ENCODE data around the gene MOB3A.

Gene MOB3A

DNA sequence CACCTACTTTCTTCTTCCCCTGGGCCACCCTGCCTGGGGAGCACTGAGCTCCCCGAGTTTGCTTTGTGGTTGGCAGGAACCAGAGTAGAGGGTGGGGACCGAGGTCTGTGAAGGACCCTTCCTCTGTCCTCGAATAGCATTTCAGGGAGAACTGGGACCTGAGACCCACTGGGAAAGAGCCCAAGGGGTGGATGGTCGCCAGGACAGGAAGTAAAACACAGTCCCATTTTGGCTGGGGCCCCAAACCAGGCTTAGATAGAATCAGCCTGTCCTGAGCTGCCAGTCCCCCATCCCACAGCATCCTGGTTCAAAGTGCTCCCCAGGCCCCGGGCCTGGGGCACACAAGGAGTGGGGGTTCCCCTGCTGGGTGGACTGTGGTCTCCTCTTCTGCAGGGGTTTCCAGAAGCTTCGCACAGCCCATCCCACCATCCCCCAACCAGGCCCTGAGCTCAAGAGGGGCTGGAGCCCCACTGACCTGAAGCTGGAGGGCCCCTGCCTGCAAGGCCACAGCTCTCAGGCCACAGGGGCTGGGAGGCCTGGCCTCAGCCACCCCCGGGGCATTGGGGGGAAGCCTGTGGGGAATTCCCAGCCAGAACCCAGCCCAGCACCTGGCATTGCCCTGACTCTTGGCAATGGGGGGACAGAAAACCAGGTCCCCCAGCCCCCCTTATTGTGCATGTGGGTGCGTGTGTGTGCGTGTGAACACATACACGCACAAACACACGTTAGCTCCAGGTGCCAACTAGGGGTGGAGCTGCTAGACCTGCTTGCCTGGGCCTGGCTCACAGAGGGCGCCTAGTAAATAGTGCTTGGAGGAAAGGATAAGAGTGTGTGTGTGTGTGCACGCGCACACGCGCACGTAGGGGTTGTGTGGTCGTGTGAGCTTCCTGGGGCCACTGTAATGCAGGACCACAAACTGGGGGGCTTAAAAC lies 44.1 kb downstream of the MOB3A start:
- Histone ChIP-seq H3K27me3 (ENCODE audit: insufficient read depth, low read depth, severe bottlenecking) (no peaks in the 10 kb centered on the region), H3K9me3 (ENCODE audit: severe bottlenecking) (no peaks in the 10 kb centered on the region), H3K4me3 (ENCODE audit: low read depth, low read length) (peak overlapping the region; percentile 40), H3K36me3 (peaks cover 10% of the 10 kb centered on the region), H3K27ac (peak overlapping the region; percentile 59; the same call in 1 of the 2 replicates)
- DNase-seq = no peak
- TF ChIP-seq CTCF (IDR thresholded peaks at IDR 0.05; ENCODE audit: low read depth, low read length) = no peak

DNA sequence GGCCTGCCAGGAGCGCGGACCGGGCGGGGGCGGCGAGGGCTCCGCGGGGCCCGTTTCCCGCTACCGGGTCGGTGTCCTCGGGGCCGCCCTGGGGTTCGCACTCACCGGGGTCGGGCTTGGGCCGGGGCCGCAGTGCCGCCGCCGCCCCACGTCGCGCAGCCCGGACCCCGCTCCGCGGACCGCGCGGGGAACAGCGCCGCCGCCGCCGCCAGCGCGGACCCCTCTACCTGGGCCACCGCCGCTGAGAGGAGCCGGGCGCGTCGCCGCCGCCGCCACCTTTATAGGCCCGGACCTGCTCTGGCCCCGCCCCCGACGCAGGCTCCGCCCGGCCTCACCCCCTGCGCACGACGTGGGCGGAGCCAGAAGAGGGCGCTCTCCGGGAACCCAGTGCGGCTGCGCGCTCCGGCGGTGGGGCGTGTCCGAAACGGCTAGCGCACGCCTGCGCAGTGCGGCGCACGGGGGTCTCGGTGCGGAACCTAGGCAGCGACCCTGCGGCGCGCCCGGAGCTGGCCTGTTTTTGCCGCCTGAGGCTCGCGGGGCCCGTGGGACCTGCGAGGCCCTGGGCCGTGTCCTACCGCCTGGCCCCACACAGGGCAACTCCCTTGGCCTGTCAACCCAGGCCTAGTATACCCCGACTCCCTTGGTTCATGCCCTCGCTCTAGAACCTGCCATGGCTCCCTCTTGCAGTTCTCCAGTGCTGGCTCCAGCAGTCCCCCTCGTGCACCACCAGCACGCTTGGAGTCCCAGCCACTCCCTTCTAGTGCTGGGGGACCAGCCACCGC lies 44.9 kb downstream of the MOB3A start, which contains the start of gene MKNK2:
TSS of gene MKNK2 (minus strand) at position 254 of the 782 bp plus-strand sequence. CDS start 393 bp downstream, outside the sequence.
- Histone ChIP-seq H3K4me3 (ENCODE audit: low read depth, low read length) (peak within 1 kb of the TSS; percentile 60), H3K27me3 (ENCODE audit: insufficient read depth, low read depth, severe bottlenecking) (no peaks in the 10 kb centered on the region), H3K36me3 (peaks cover 10% of the 10 kb centered on the region), H3K9me3 (ENCODE audit: severe bottlenecking) (no peaks in the 10 kb centered on the region), H3K27ac (peak within 1 kb of the TSS; percentile 59)
- TF ChIP-seq CTCF (IDR thresholded peaks at IDR 0.05; ENCODE audit: low read depth, low read length) = peak; percentile 75
- peak; percentile 89 for DNase-seq

- H3K36me3 ChIP-seq = peaks cover 18% of the 10 kb centered on the region
- no peak for TF ChIP-seq CTCF (IDR thresholded peaks at IDR 0.05; ENCODE audit: low read depth, low read length)
- no peaks in the 10 kb centered on the region for H3K9me3 ChIP-seq (ENCODE audit: severe bottlenecking)
- H3K27ac ChIP-seq = peak overlapping the region; percentile 16
- H3K4me3 ChIP-seq (ENCODE audit: low read depth, low read length) = peak overlapping the region; percentile 60
- H3K27me3 ChIP-seq (ENCODE audit: insufficient read depth, low read depth, severe bottlenecking) = no peaks in the 10 kb centered on the region
- no peak for DNase-seq
Observed at GRCh38 chr19:2050349-2050990, 45.7 kb downstream of the MOB3A start.

DNA sequence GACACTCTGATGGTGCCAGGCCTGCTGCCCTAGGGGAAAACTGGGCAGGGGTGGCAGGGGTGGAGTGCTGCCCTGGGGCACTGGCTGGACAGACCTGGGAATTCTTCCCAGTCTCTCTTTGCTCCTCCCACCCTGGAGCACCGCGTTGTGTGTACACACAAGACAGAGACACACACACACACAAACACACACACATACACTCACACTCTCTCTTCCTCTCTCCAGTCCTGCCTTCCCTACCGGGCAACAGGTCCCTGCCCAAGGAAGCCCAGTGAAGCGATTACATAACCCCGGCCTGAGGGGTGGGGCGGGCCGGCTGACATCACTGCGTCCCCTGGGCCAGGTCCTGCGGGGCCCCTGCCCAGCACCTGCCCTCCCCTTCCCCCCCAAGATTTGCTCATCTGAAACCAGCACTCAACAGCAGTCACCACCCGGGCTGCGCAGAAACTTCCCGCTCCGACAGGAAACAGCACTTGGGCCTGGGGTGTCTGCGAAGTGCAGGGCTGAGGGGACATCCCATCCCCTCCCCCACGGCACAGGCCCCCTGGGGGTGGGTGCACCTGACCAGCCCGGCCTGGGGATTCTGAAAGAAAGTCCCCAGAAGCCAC lies 46.3 kb downstream of the MOB3A start:
- peak overlapping the region; percentile 60 for H3K4me3 ChIP-seq (ENCODE audit: low read depth, low read length)
- peak overlapping the region; percentile 16 for H3K27ac ChIP-seq
- no peaks in the 10 kb centered on the region for H3K27me3 ChIP-seq (ENCODE audit: insufficient read depth, low read depth, severe bottlenecking)
- TF ChIP-seq CTCF (IDR thresholded peaks at IDR 0.05; ENCODE audit: low read depth, low read length) = no peak
- H3K9me3 ChIP-seq (ENCODE audit: severe bottlenecking) = no peaks in the 10 kb centered on the region
- H3K36me3 ChIP-seq = peaks cover 19% of the 10 kb centered on the region
- no peak for DNase-seq

DNA sequence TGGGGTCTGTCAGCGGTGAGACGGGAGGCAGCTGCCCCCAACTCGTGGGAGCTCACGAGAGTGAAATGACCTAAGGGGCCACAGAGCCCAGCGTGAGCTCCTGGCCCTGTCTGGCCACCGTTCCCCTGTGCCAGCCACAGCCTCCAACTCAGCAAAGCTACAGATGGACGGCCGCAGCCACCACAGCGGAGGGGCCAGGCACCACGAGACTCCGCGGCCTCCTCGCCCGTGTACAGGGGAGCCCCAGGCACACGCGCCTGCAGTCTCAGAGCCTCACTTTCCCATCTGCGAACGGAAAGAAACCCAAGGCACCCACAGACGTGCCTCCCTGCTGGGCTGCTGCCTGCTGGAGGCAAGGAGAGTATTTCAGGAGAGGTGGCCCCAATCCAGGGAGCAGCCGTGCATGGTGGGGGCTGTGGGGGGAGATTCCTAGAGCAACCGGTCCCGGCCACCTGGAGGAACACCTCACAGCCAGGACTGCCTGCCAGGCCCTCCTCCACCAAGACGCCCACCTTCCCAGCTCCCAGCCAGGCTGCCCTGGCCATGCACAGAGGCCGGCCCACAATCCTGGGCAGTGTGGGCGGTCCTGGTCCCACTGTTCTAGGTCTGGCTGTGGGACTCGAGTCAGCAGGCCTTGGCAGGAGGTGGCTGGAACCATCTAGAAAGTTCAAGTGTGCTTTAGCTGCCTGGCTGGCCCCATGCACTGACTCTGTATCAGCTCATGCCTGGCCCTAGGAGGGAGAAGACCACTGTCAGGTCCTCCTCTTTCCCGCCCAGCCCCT lies 47.0 kb downstream of the MOB3A start:
- H3K27ac ChIP-seq = no peak overlapping the region
- H3K36me3 ChIP-seq = peaks cover 19% of the 10 kb centered on the region
- no peaks in the 10 kb centered on the region for H3K9me3 ChIP-seq (ENCODE audit: severe bottlenecking)
- H3K27me3 ChIP-seq (ENCODE audit: insufficient read depth, low read depth, severe bottlenecking) = no peaks in the 10 kb centered on the region
- H3K4me3 ChIP-seq (ENCODE audit: low read depth, low read length) = no peak overlapping the region
- DNase-seq = no peak
- TF ChIP-seq CTCF (IDR thresholded peaks at IDR 0.05; ENCODE audit: low read depth, low read length) = no peak

Measured in WERI-Rb-1 (cell line).